GM13977 (cell line): ENCODE measurements around the gene SNX18.

Experiments used
- DNase-seq: peaks from one replicate; pipeline ENCODE4 v3.0.0; 2012; ENCODE audit warnings: low spot score
- CTCF ChIP-seq: IDR thresholded peaks from 2 replicates; pipeline ENCODE4 v1.5.1; 2012; ENCODE audit warnings: mild to moderate bottlenecking, control low read depth; ENCODE audit not compliant: insufficient read depth; ENCODE audit errors: extremely low read depth, missing control alignments
- in situ Hi-C: fragments of 300-500 bp; cut with MboI; formaldehyde crosslinking; loops from one replicate; pipeline ENCODE4 v1.12.0; 2022; ENCODE audit warnings: low sequenced_read_pairs, low pct_unique_long_range_greater_than_20kb, mixed read lengths, inconsistent platforms; ENCODE audit not compliant: unreplicated experiment

SNX18 gene

GRCh38 chr5:54518818-54519508 lies 1.4 kb downstream of the SNX18 start:
- in situ Hi-C loops, result no loop called here
- TF ChIP-seq CTCF, result no peak
- no peak for DNase-seq

GRCh38 chr5:54519509-54519876 lies 1.9 kb downstream of the SNX18 start:
- in situ Hi-C loops, result no loop called here
- no peak for DNase-seq
- TF ChIP-seq CTCF, result no peak

- DNase-seq, result no peak
- no peak for TF ChIP-seq CTCF
- in situ Hi-C loops, result loop anchor here (10.0 kb wide), 1 partner anchor 334 kb away; no protein-coding TSS in a partner anchor
Measured at GRCh38 chr5:54520438-54520846, 2.9 kb downstream of the SNX18 start.

GRCh38 chr5:54520940-54521339 lies 3.4 kb downstream of the SNX18 start:
- TF ChIP-seq CTCF, result no peak
- in situ Hi-C loops, result loop anchor here (10.0 kb wide), 1 partner anchor 334 kb away; no protein-coding TSS in a partner anchor
- DNase-seq, result no peak

GRCh38 chr5:54521856-54522479 lies 4.4 kb downstream of the SNX18 start:
- in situ Hi-C loops, result loop anchor here (10.0 kb wide), 1 partner anchor 333 kb away; no protein-coding TSS in a partner anchor
- no peak for DNase-seq
- no peak for TF ChIP-seq CTCF

- no peak for DNase-seq
- TF ChIP-seq CTCF, result no peak
- in situ Hi-C loops, result loop anchor here (10.0 kb wide), 1 partner anchor 331 kb away; no protein-coding TSS in a partner anchor
Measured at GRCh38 chr5:54523534-54523933, 6.0 kb downstream of the SNX18 start.
